Gastrocnemius medialis (tissue), 4 donors: Measurements from ENCODE around the gene CORO2A.

Experiments used
- POLR2A ChIP-seq, 2 donors: fragments of 450-650 bp; IDR thresholded peaks; one replicate each; pipeline ENCODE4 v1.6.1; 2017; ENCODE audit warnings: antibody characterized with exemption in 2 of 2, mild to moderate bottlenecking in 2 of 2, moderate library complexity in 2 of 2
- TF ChIP-seq, protein P1 (sequence below), 5 experiments: fragments of 450-650 bp in 3 of 5; fragments of 200-600 bp in 2 of 5; sonication (generic) in 2 of 5; IDR thresholded peaks in 4 of 5; conservative IDR thresholded peaks in 1 of 5; 1 replicate in 4 of 5; 2 replicates in 1 of 5; pipeline ENCODE4 v1.5.1; 2016 to 2019; ENCODE audit warnings: antibody characterized with exemption in 5 of 5, mild to moderate bottlenecking in 3 of 5, moderate library complexity in 3 of 5

- TF ChIP-seq, protein P1, sequence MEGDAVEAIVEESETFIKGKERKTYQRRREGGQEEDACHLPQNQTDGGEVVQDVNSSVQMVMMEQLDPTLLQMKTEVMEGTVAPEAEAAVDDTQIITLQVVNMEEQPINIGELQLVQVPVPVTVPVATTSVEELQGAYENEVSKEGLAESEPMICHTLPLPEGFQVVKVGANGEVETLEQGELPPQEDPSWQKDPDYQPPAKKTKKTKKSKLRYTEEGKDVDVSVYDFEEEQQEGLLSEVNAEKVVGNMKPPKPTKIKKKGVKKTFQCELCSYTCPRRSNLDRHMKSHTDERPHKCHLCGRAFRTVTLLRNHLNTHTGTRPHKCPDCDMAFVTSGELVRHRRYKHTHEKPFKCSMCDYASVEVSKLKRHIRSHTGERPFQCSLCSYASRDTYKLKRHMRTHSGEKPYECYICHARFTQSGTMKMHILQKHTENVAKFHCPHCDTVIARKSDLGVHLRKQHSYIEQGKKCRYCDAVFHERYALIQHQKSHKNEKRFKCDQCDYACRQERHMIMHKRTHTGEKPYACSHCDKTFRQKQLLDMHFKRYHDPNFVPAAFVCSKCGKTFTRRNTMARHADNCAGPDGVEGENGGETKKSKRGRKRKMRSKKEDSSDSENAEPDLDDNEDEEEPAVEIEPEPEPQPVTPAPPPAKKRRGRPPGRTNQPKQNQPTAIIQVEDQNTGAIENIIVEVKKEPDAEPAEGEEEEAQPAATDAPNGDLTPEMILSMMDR (IDR thresholded peaks at IDR 0.05 in 4 of 5, conservative IDR thresholded peaks at IDR 0.05 in 1 of 5) = no peak
- TF ChIP-seq POLR2A (IDR thresholded peaks at IDR 0.05) = no peak
Measured at GRCh38 chr9:98129451-98129881, 63.0 kb downstream of the CORO2A start.
